HEK293 (cell line): Measurements from ENCODE around the gene LRRC8D.
A peak's percentile ranks its signal among the peaks of the same experiment; 100 is the strongest.

ENCODE experiments used
- CTCF ChIA-PET: fragments of 350-600 bp; formaldehyde crosslinking; extraction: SDS; loops from one replicate; lab custom pipeline; 2021; ENCODE audit warnings: antibody characterized with exemption; lab: Yijun Ruan, JAX
- POLR2A ChIA-PET: fragments of 300-600 bp; formaldehyde crosslinking; extraction: SDS; loops from one replicate; lab custom pipeline; 2020; ENCODE audit warnings: antibody characterized with exemption, inconsistent platforms; lab: Yijun Ruan, JAX
- H3K27ac ChIP-seq: fragments of 200-500 bp; sonication (Bioruptor generic); 2 replicates; pipeline ENCODE4 v1.5.1; 2014; ENCODE audit warnings: low read depth, low read length, control low read depth, inconsistent platforms; ENCODE audit errors: extremely low read depth
- H3K36me3 ChIP-seq, 2 experiments: fragments of 200-500 bp in 1 of 2; sonication (Bioruptor generic) in 1 of 2; 1 replicate in 1 of 2; 2 replicates in 1 of 2; pipeline ENCODE4 v1.5.1; 2014 to 2017; ENCODE audit warnings: inconsistent platforms in 2 of 2, low read length in 2 of 2; ENCODE audit not compliant: control insufficient read depth in 2 of 2, insufficient read depth in 1 of 2
- H3K4me1 ChIP-seq: fragments of 200-500 bp; sonication (Bioruptor generic); 2 replicates; pipeline ENCODE4 v1.5.1; 2014; ENCODE audit warnings: mild to moderate bottlenecking, low read length, inconsistent platforms; ENCODE audit not compliant: control insufficient read depth, insufficient read depth
- H3K4me3 ChIP-seq: 2 replicates; pipeline ENCODE4 v1.5.1; 2011; ENCODE audit warnings: low read depth, mild to moderate bottlenecking, control low read depth, low read length, moderate library complexity
- H3K9me3 ChIP-seq: fragments of 200-500 bp; sonication (Bioruptor generic); 2 replicates; pipeline ENCODE4 v1.5.1; 2014; ENCODE audit warnings: low read depth, low read length, inconsistent platforms; ENCODE audit not compliant: control insufficient read depth, insufficient read depth
- CTCF ChIP-seq: fragments of 450-650 bp; formaldehyde crosslinking; IDR thresholded peaks from 2 replicates; pipeline ENCODE4 v1.5.1; 2016; ENCODE audit warnings: missing biosample characterization, missing genetic modification characterization
- HOXA7 ChIP-seq: sonication (generic); formaldehyde crosslinking; IDR thresholded peaks from 2 replicates; pipeline ENCODE4 v1.8.1; 2022; ENCODE audit warnings: missing genetic modification reagents, borderline replicate concordance
- MZF1 ChIP-seq: fragments of 450-650 bp; formaldehyde crosslinking; IDR thresholded peaks from 2 replicates; pipeline ENCODE4 v1.5.1; 2017; ENCODE audit warnings: missing biosample characterization, missing genetic modification characterization, borderline replicate concordance
- SALL2 ChIP-seq: fragments of 450-650 bp; formaldehyde crosslinking; IDR thresholded peaks from 2 replicates; pipeline ENCODE4 v1.5.0; 2017; ENCODE audit warnings: missing biosample characterization, mild to moderate bottlenecking, missing genetic modification characterization, borderline replicate concordance
- ZFP41 ChIP-seq: fragments of 450-650 bp; formaldehyde crosslinking; IDR thresholded peaks from 2 replicates; pipeline ENCODE4 v1.5.1; 2016; ENCODE audit warnings: missing biosample characterization, missing genetic modification characterization, borderline replicate concordance
- ZNF114 ChIP-seq: fragments of 450-650 bp; formaldehyde crosslinking; IDR thresholded peaks from 2 replicates; pipeline ENCODE4 v1.5.0; 2017; ENCODE audit warnings: missing biosample characterization, missing genetic modification characterization
- ZNF18 ChIP-seq: fragments of 450-650 bp; formaldehyde crosslinking; IDR thresholded peaks from 2 replicates; pipeline ENCODE4 v1.5.1; 2016; ENCODE audit warnings: missing biosample characterization, missing genetic modification characterization
- ZNF202 ChIP-seq: fragments of 450-650 bp; formaldehyde crosslinking; IDR thresholded peaks from 2 replicates; pipeline ENCODE4 v1.5.1; 2016; ENCODE audit warnings: missing biosample characterization, missing genetic modification characterization, borderline replicate concordance
- ZNF221 ChIP-seq: fragments of 450-650 bp; formaldehyde crosslinking; IDR thresholded peaks from 2 replicates; pipeline ENCODE4 v1.5.1; 2017; ENCODE audit warnings: missing biosample characterization, missing genetic modification characterization, borderline replicate concordance
- ZNF398 ChIP-seq: fragments of 450-650 bp; formaldehyde crosslinking; IDR thresholded peaks from 2 replicates; pipeline ENCODE4 v1.5.1; 2017; ENCODE audit warnings: missing biosample characterization, missing genetic modification characterization
- ZNF404 ChIP-seq: fragments of 450-650 bp; formaldehyde crosslinking; IDR thresholded peaks from 2 replicates; pipeline ENCODE4 v1.5.1; 2017; ENCODE audit warnings: missing biosample characterization, missing genetic modification characterization
- ZNF426 ChIP-seq: fragments of 450-650 bp; formaldehyde crosslinking; IDR thresholded peaks from 2 replicates; pipeline ENCODE4 v1.5.1; 2017; ENCODE audit warnings: missing biosample characterization, missing genetic modification characterization, mild to moderate bottlenecking, inconsistent platforms, moderate library complexity
- ZNF449 ChIP-seq: fragments of 450-650 bp; formaldehyde crosslinking; IDR thresholded peaks from 2 replicates; pipeline ENCODE4 v1.5.1; 2017; ENCODE audit warnings: missing biosample characterization, mild to moderate bottlenecking, missing genetic modification characterization, moderate library complexity
- ZNF488 ChIP-seq: fragments of 450-650 bp; formaldehyde crosslinking; IDR thresholded peaks from 2 replicates; pipeline ENCODE4 v1.5.1; 2016; ENCODE audit warnings: missing biosample characterization, missing genetic modification characterization
- ZNF521 ChIP-seq: fragments of 450-650 bp; formaldehyde crosslinking; IDR thresholded peaks from 2 replicates; pipeline ENCODE4 v1.5.1; 2017; ENCODE audit warnings: missing biosample characterization, mild to moderate bottlenecking, missing genetic modification characterization
- ZNF549 ChIP-seq: fragments of 450-650 bp; IDR thresholded peaks from 2 replicates; pipeline ENCODE4 v1.5.1; 2018; ENCODE audit warnings: missing biosample characterization, missing genetic modification characterization, mild to moderate bottlenecking, inconsistent platforms, moderate library complexity
- ZNF555 ChIP-seq: fragments of 450-650 bp; formaldehyde crosslinking; conservative IDR thresholded peaks from 2 replicates; pipeline ENCODE4 v1.5.1; 2017; ENCODE audit warnings: missing biosample characterization, mild to moderate bottlenecking, missing genetic modification characterization, inconsistent platforms
- ZNF561 ChIP-seq: fragments of 450-650 bp; IDR thresholded peaks from 2 replicates; pipeline ENCODE4 v1.5.1; 2018; ENCODE audit warnings: missing biosample characterization, missing genetic modification characterization, borderline replicate concordance
- ZNF621 ChIP-seq: fragments of 450-650 bp; formaldehyde crosslinking; IDR thresholded peaks from 2 replicates; pipeline ENCODE4 v1.5.1; 2017; ENCODE audit warnings: missing biosample characterization, missing genetic modification characterization
- ZNF623 ChIP-seq: fragments of 450-650 bp; formaldehyde crosslinking; IDR thresholded peaks from 2 replicates; pipeline ENCODE4 v1.5.1; 2016; ENCODE audit warnings: missing biosample characterization, missing genetic modification characterization
- ZNF704 ChIP-seq: fragments of 450-650 bp; formaldehyde crosslinking; IDR thresholded peaks from 2 replicates; pipeline ENCODE4 v1.5.1; 2016; ENCODE audit warnings: missing biosample characterization, missing genetic modification characterization
- ZNF707 ChIP-seq: fragments of 450-650 bp; formaldehyde crosslinking; IDR thresholded peaks from 2 replicates; pipeline ENCODE4 v1.5.1; 2016; ENCODE audit warnings: missing biosample characterization, missing genetic modification characterization
- ZNF747 ChIP-seq: fragments of 450-650 bp; formaldehyde crosslinking; IDR thresholded peaks from 2 replicates; pipeline ENCODE4 v1.5.1; 2016; ENCODE audit warnings: missing biosample characterization, missing genetic modification characterization
- ZSCAN16 ChIP-seq: fragments of 450-650 bp; formaldehyde crosslinking; IDR thresholded peaks from 2 replicates; pipeline ENCODE4 v1.5.1; 2016; ENCODE audit warnings: missing biosample characterization, missing genetic modification characterization
- ZSCAN18 ChIP-seq: fragments of 450-650 bp; formaldehyde crosslinking; IDR thresholded peaks from 2 replicates; pipeline ENCODE4 v1.5.1; 2016; ENCODE audit warnings: missing biosample characterization, missing genetic modification characterization
- ZSCAN30 ChIP-seq: fragments of 450-650 bp; IDR thresholded peaks from 2 replicates; pipeline ENCODE4 v1.5.1; 2018; ENCODE audit warnings: missing biosample characterization, mild to moderate bottlenecking, missing genetic modification characterization, moderate library complexity

The LRRC8D gene

GRCh38 chr1:89962742-89963075, 141.9 kb downstream of the LRRC8D start:
- ChIA-PET CTCF (interaction anchor here (0.6 to 1.5 kb wide), 4 partner anchors 9 to 856 kb away, joined by 3 to 7 read pairs (median 4); no protein-coding TSS in a partner anchor), POLR2A (no interaction called here)
- no peak overlapping the region for H3K4me3 ChIP-seq
- no peaks in the 10 kb centered on the region for H3K9me3 ChIP-seq
- no peaks in the 10 kb centered on the region for H3K36me3 ChIP-seq
- no peak overlapping the region for H3K27ac ChIP-seq
- H3K4me1 ChIP-seq: no peaks in the 10 kb centered on the region
- no peak for TF ChIP-seq ZNF404
- TF ChIP-seq ZNF202 (tag by site-specific recombination): no peak
- TF ChIP-seq ZNF521 (tag by site-specific recombination): no peak
- TF ChIP-seq ZNF549 (tag by site-specific recombination): no peak
- TF ChIP-seq ZFP41 (tag by site-specific recombination): no peak
- no peak for TF ChIP-seq ZNF747 (tag by site-specific recombination)
- no peak for TF ChIP-seq ZNF488 (tag by site-specific recombination)
- no peak for TF ChIP-seq ZNF114
- no peak for TF ChIP-seq ZNF18
- no peak for TF ChIP-seq ZNF707 (tag by site-specific recombination)
- no peak for TF ChIP-seq ZNF221
- no peak for TF ChIP-seq ZNF561 (tag by site-specific recombination)
- no peak for TF ChIP-seq ZNF555
- no peak for TF ChIP-seq ZSCAN18 (tag by site-specific recombination)
- TF ChIP-seq HOXA7: no peak
- no peak for TF ChIP-seq ZNF426 (tag by site-specific recombination)
- TF ChIP-seq SALL2 (tag by site-specific recombination): no peak

- Histone ChIP-seq H3K36me3 (no peaks in the 10 kb centered on the region), H3K4me1 (no peaks in the 10 kb centered on the region), H3K9me3 (no peaks in the 10 kb centered on the region), H3K4me3 (no peak overlapping the region), H3K27ac (no peak overlapping the region)
- CTCF ChIA-PET: interaction anchor here (0.6 to 1.0 kb wide), 2 partner anchors 22 to 443 kb away, joined by 4 read pairs; no protein-coding TSS in a partner anchor
- POLR2A ChIA-PET: no interaction called here
- no peak for TF ChIP-seq ZSCAN16
- TF ChIP-seq ZNF704 (tag by site-specific recombination): no peak
- TF ChIP-seq ZNF707 (tag by site-specific recombination): no peak
- no peak for TF ChIP-seq ZNF623 (tag by site-specific recombination)
- no peak for TF ChIP-seq CTCF (tag by site-specific recombination)
- TF ChIP-seq ZNF398 (tag by site-specific recombination): no peak
- no peak for TF ChIP-seq ZNF449 (tag by site-specific recombination)
- TF ChIP-seq ZNF202 (tag by site-specific recombination): no peak
- no peak for TF ChIP-seq ZSCAN30
- no peak for TF ChIP-seq ZNF621 (tag by site-specific recombination)
- TF ChIP-seq MZF1 (tag by site-specific recombination): peak; percentile 21; the same call in 1 of the 2 replicates
Observed at GRCh38 chr1:89965193-89965768, 144.4 kb downstream of the LRRC8D start.
